HepG2 (cell line): ENCODE data around the gene OR7D4. TPM values are rescaled to one million over a fixed set of nuclear protein-coding genes. Genes with fewer than 3 reads are reported as not detected.

Experiments used
- ATAC-seq: fragments of 200-7000 bp; cut with Tn5 transposase; 3 replicates; pipeline ENCODE4 v1.9.1; 2020; ENCODE audit warnings: mild to moderate bottlenecking, moderate library complexity
- BruUV-seq: library from RNA; stranded (reverse); fragments of 400-500 nt; replicated peaks from 2 replicates; lab custom pipeline; 2021; lab: Mats Ljungman, UMichigan
- CTCF ChIA-PET: fragments of 300-600 bp; formaldehyde crosslinking; extraction: SDS; loops from one replicate; lab custom pipeline; 2021; ENCODE audit warnings: low total read pairs, inconsistent platforms, low intra/inter-chr PET ratio; lab: Yijun Ruan, JAX
- POLR2A ChIA-PET: fragments of 350-600 bp; sonication (Branson Sonifier 250); formaldehyde crosslinking; loops from one replicate; lab custom pipeline; 2020; ENCODE audit warnings: antibody characterized with exemption, inconsistent platforms; lab: Yijun Ruan, JAX
- DNase-seq: peaks from one replicate; pipeline ENCODE4 v3.0.0-alpha.2; 2015; ENCODE audit warnings: low spot score
- FAIRE-seq: peaks from 3 replicates; lab custom pipeline; 2011; peaks lifted over from hg19 to GRCh38; lab: Jason Lieb, UNC
- H2AFZ ChIP-seq: one replicate; pipeline ENCODE4 v1.6.1; 2011; ENCODE audit warnings: low read length, inconsistent platforms
- H3K27ac ChIP-seq: fragments of 300-600 bp; 3 replicates; pipeline ENCODE4 v1.8.0; 2011; ENCODE audit warnings: mixed run types, mild to moderate bottlenecking, mixed read lengths, low read length, inconsistent platforms; ENCODE audit not compliant: insufficient read depth; ENCODE audit errors: extremely low read length
- H3K27me3 ChIP-seq, 2 experiments: fragments of 200-600 bp in 1 of 2; 2 replicates in 1 of 2; 3 replicates in 1 of 2; pipeline versions ENCODE4 v1.6.0 to v1.8.0; 2011; ENCODE audit warnings: low read length in 2 of 2, mild to moderate bottlenecking in 2 of 2, moderate library complexity in 2 of 2, inconsistent platforms in 1 of 2; ENCODE audit not compliant: insufficient read depth in 2 of 2, control insufficient read depth in 1 of 2
- H3K36me3 ChIP-seq, 2 experiments: fragments of 200-600 bp in 1 of 2; replicated peaks in 1 of 2; 2 replicates in 1 of 2; 3 replicates in 1 of 2; pipeline versions ENCODE4 v1.5.1 to v1.8.0; 2011; ENCODE audit warnings: low read length in 2 of 2, inconsistent platforms in 1 of 2; ENCODE audit not compliant: insufficient read depth in 2 of 2, control insufficient read depth in 1 of 2
- H3K4me1 ChIP-seq: 2 replicates; pipeline ENCODE4 v1.5.1; 2012; ENCODE audit warnings: low read length, inconsistent platforms; ENCODE audit not compliant: insufficient read depth
- H3K4me2 ChIP-seq: 2 replicates; pipeline ENCODE4 v1.6.0; 2011; ENCODE audit warnings: low read depth, low read length, inconsistent platforms
- H3K4me3 ChIP-seq, 3 experiments: fragments of 200-600 bp in 1 of 3; sonication (generic), shearing (Covaris generic) in 1 of 3; replicated peaks in 1 of 3; 2 replicates each; pipeline ENCODE4 v1.5.1; 2011 to 2016; ENCODE audit warnings: low read length in 3 of 3, inconsistent platforms in 2 of 3, low read depth in 2 of 3, mild to moderate bottlenecking in 2 of 3, control low read depth in 1 of 3, mixed read lengths in 1 of 3; ENCODE audit not compliant: insufficient read depth in 1 of 3
- H3K79me2 ChIP-seq: one replicate; pipeline ENCODE4 v1.6.1; 2011; ENCODE audit warnings: low read length, inconsistent platforms; ENCODE audit not compliant: insufficient read depth
- H3K9ac ChIP-seq: 2 replicates; pipeline ENCODE4 v1.6.0; 2011; ENCODE audit warnings: mild to moderate bottlenecking, low read depth, low read length, inconsistent platforms; ENCODE audit not compliant: insufficient read depth
- H3K9me3 ChIP-seq: 2 replicates; pipeline ENCODE4 v1.5.1; 2012; ENCODE audit warnings: mild to moderate bottlenecking, low read length
- H4K20me1 ChIP-seq: 2 replicates; pipeline ENCODE4 v1.6.0; 2011; ENCODE audit warnings: inconsistent platforms, mild to moderate bottlenecking, low read length, moderate library complexity; ENCODE audit not compliant: insufficient read depth
- ARID2 ChIP-seq: sonication (generic); formaldehyde crosslinking; IDR thresholded peaks from 2 replicates; pipeline ENCODE4 v1.8.1; 2022; ENCODE audit warnings: mild to moderate bottlenecking, missing genetic modification reagents, borderline replicate concordance
- ATAD3A ChIP-seq: sonication (generic); formaldehyde crosslinking; IDR thresholded peaks from 2 replicates; pipeline ENCODE4 v1.4.0; 2020; ENCODE audit warnings: missing genetic modification reagents
- CEBPB ChIP-seq: IDR thresholded peaks from 2 replicates; pipeline ENCODE4 v1.6.1; 2011; ENCODE audit warnings: low read depth, low read length, improper control_type of control experiment, borderline replicate concordance
- EHMT2 ChIP-seq: fragments of 200-600 bp; sonication (generic); IDR thresholded peaks from 2 replicates; pipeline ENCODE4 v1.7.0; 2017; ENCODE audit warnings: antibody characterized with exemption, low read depth, low read length, borderline replicate concordance
- NPAS2 ChIP-seq: sonication (generic); formaldehyde crosslinking; IDR thresholded peaks from 2 replicates; pipeline ENCODE4 v1.8.0; 2022; ENCODE audit warnings: mild to moderate bottlenecking, missing genetic modification reagents, borderline replicate concordance
- ZBTB46 ChIP-seq: sonication (generic); formaldehyde crosslinking; IDR thresholded peaks from 2 replicates; pipeline ENCODE4 v1.4.0; 2020; ENCODE audit warnings: mild to moderate bottlenecking, missing genetic modification reagents, borderline replicate concordance
- ZKSCAN1 ChIP-seq: fragments of 150-350 bp; IDR thresholded peaks from 2 replicates; pipeline ENCODE4 v1.6.1; 2014; ENCODE audit warnings: low read length
- ZNF12 ChIP-seq: sonication (generic); formaldehyde crosslinking; IDR thresholded peaks from 2 replicates; pipeline ENCODE4 v1.5.0; 2020; ENCODE audit warnings: missing genetic modification reagents
- ZNF33A ChIP-seq: sonication (generic); formaldehyde crosslinking; IDR thresholded peaks from 2 replicates; pipeline ENCODE4 v1.5.1; 2020; ENCODE audit warnings: missing genetic modification reagents, mild to moderate bottlenecking, moderate library complexity, borderline replicate concordance
- ZSCAN9 ChIP-seq: IDR thresholded peaks from 2 replicates; pipeline ENCODE4 v1.6.1; 2016; ENCODE audit warnings: borderline replicate concordance
- WGBS: methylation state at CpG from one replicate; pipeline ENCODE4 v1.1.6; 2017; ENCODE audit warnings: low lambda C conversion rate; 5-methylcytosine and 5-hydroxymethylcytosine counted together
- in situ Hi-C: cut with HindIII; loops from 2 replicates; pipeline ENCODE4 v1.10.0; 2017; ENCODE audit warnings: low pct_unique_long_range_greater_than_20kb; ENCODE audit not compliant: extremely low pct_ligation_motif_present
- intact Hi-C: fragments of 100-400 bp; cut with micrococcal nuclease; formaldehyde crosslinking; loops from one replicate; pipeline ENCODE4 v1.10.0; 2022; ENCODE audit not compliant: unreplicated experiment
- polyA plus RNA-seq, 8 experiments: library from polyadenylated mRNA; depleted of rRNA in 3 of 8; stranded (reverse) in 7 of 8; unstranded in 1 of 8; fragments of >200 nt; fragmentation: Illumina TruSeq in 4 of 8; extraction: Trizol in 4 of 8; gene quantifications; 2 replicates each; pipeline versions ENCODE4 v1.2.1 to v1.2.3, GENCODE V29; 2011 to 2016; ENCODE audit warnings: low read depth in 4 of 8, missing spikeins in 1 of 8, mixed read lengths in 1 of 8; ENCODE audit not compliant: insufficient read depth in 1 of 8
- total RNA-seq, 5 experiments: library from RNA; depleted of rRNA; stranded (reverse); fragments of >200 nt; fragmentation: Illumina TruSeq; extraction: Trizol; gene quantifications; 2 replicates each; pipeline ENCODE4 v1.2.3, GENCODE V29; 2016; ENCODE audit warnings: low read depth in 1 of 5

Gene OR7D4
- total and polyA plus RNA-seq, 2 of the 13 experiments (the other 11 are each of a cell fraction or from before 2014, with no cell fraction given) = not detected

- ATAC-seq (no peak), FAIRE-seq (no peak), DNase-seq (no peak)
- Histone ChIP-seq H3K27ac (no peak overlapping the region), H3K79me2 (no peaks in the 10 kb centered on the region), H3K4me1 (no peaks in the 10 kb centered on the region), H4K20me1 (no peaks in the 10 kb centered on the region), H3K36me3 (no peaks in the 10 kb centered on the region), H2AFZ (no peak overlapping the region), H3K4me2 (no peak overlapping the region), H3K9me3 (no peaks in the 10 kb centered on the region), H3K9ac (no peak overlapping the region), H3K27me3 (no peaks in the 10 kb centered on the region), H3K4me3 (no peak overlapping the region)
- ChIA-PET CTCF (no interaction called here), POLR2A (no interaction called here)
- 14% methylated on average over 7 of the region's 7 CpGs for WGBS
- in situ Hi-C loops = no loop called here
- BruUV-seq = no TSS peak
- TF ChIP-seq ZKSCAN1 = no peak
- no peak for TF ChIP-seq EHMT2
- no peak for TF ChIP-seq ZSCAN9
- no peak for TF ChIP-seq NPAS2
- no peak for TF ChIP-seq ARID2 (CRISPR knock-in tag)
- TF ChIP-seq ZBTB46 (CRISPR knock-in tag) = no peak
- TF ChIP-seq ZNF12 (CRISPR knock-in tag) = no peak
- no peak for TF ChIP-seq ZNF33A
- no peak for TF ChIP-seq ATAD3A (CRISPR knock-in tag)
- no peak for TF ChIP-seq CEBPB
- intact Hi-C loops = no loop called here
These were observed 29.9 kb downstream of the OR7D4 start for GRCh38 chr19:9189535-9189934.
